Stimulated activated CD4-positive, alpha-beta T cell treated with anti-CD3 and anti-CD28 coated beads, Interleukin-1b, Interleukin-23, amount 100 ng/mL, for 48 hours (primary cell): ENCODE data around the gene CRLF2.
"Not testable (repeated sequence)": the region's sequence is repeated elsewhere in the genome, so short reads cannot be mapped to it uniquely, and the experiment has no call there.

Source experiments
- DNase-seq: peaks from one replicate; pipeline ENCODE4 v3.0.0-alpha.2; 2020

Gene CRLF2

GRCh38 chrX:1165535-1166196 is 46.8 kb downstream of the CRLF2 start:
- DNase-seq: no peak

GRCh38 chrX:1164322-1165288 is 47.8 kb downstream of the CRLF2 start:
- no peak for DNase-seq

- no peak for DNase-seq
Observed at GRCh38 chrX:1163231-1163630, 49.2 kb downstream of the CRLF2 start.

GRCh38 chrX:1162119-1162916 is 50.1 kb downstream of the CRLF2 start:
- DNase-seq: no peak

GRCh38 chrX:1159548-1159947 is 52.9 kb downstream of the CRLF2 start:
- no peak for DNase-seq

- DNase-seq: not testable (repeated sequence)
Observed at GRCh38 chrX:1156681-1157455, 55.6 kb downstream of the CRLF2 start.

GRCh38 chrX:1153940-1154339 is 58.5 kb downstream of the CRLF2 start:
- no peak for DNase-seq

- no peak for DNase-seq
Observed at GRCh38 chrX:1152090-1152489, 60.4 kb downstream of the CRLF2 start.

GRCh38 chrX:1151378-1152077 is 60.9 kb downstream of the CRLF2 start:
- DNase-seq: no peak

- no peak for DNase-seq
Observed at GRCh38 chrX:1150569-1151347, 61.7 kb downstream of the CRLF2 start.

- no peak for DNase-seq
Observed at GRCh38 chrX:1147611-1148515, 64.6 kb downstream of the CRLF2 start.

- DNase-seq: no peak
Observed at GRCh38 chrX:1144293-1144692, 68.2 kb downstream of the CRLF2 start.
